GM18951 (cell line): ENCODE data around the gene NACAD.

Source experiments
- POLR2A ChIP-seq: IDR thresholded peaks from 4 replicates; pipeline ENCODE4 v1.6.1; 2011; ENCODE audit warnings: mild to moderate bottlenecking; ENCODE audit not compliant: insufficient read length, insufficient read depth; ENCODE audit errors: extremely low read depth
- in situ Hi-C: fragments of 300-500 bp; cut with MboI; formaldehyde crosslinking; loops from one replicate; pipeline ENCODE4 v1.12.0; 2022; ENCODE audit warnings: low sequenced_read_pairs, mixed read lengths, inconsistent platforms; ENCODE audit not compliant: unreplicated experiment

The NACAD gene

DNA sequence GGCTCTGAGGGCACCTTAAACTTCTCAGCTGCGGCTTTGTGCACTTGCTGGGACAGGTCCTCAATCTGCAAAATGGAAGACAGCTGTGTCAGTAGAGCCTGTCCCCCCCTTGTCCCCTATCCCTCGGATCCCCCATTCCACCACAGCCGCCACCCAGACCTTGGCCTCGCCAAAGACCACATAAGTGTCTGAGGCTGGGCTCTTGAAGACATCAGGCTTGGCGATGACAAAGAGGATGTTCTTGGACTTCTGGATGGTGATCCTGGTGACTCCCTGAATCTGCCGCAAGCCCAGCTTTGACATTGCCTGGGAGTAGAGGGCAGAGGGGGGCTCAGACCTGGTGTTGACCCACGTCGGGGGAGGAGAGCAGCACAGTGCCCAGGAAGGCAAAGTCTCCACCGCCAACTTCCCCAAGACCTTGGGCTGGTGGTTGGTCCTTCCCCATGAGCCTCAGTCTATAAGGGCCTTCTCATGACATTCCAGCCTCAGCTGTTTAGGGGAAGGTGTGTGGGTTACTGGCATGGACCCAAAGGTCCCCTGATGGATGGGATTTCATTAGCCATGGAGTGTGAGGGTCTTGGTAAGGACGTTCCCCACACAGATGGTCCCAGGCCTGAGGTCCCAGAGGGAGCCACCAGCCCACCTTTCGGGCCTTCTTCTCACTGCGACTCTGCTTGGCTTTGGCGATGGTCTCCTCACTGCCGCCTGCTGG is 7.7 kb downstream of the NACAD start:
- in situ Hi-C loops = no loop called here
- TF ChIP-seq POLR2A = no peak

DNA sequence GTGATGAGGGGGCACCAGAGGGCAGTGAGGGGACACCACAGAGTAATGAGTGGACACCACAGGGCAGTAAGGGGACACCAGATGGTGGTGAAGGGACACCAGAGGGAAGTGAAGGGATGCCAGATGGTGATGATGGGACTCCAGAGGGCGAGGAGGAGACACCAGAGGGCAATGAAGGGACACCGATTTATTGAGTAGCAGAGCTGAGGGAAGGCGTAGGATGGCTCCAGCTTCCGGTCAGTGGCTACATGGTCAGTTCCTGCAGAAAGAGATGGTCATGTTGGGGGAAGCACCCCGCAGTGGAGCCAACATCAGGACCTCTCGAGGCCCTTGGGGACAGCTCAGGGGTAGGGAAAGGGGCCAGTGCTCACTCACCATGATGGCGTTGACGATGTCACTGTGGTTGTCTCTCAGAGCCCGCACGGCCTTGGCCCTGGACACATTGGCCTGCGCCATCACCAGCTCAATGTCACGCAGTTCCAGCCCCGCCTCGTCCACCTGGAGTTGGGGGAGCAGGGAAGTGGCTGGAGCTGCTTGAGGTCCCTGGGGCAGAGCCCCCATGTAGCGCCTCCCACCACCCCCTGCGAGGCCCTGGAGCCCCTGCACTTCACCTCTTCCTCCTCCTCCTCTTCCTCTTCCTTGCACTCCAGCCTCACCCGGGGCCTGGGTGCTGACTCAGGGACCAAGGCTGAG is 8.4 kb downstream of the NACAD start:
- no peak for TF ChIP-seq POLR2A
- in situ Hi-C loops = no loop called here

- in situ Hi-C loops = no loop called here
- peak; percentile 15 for TF ChIP-seq POLR2A
Measured at GRCh38 chr7:45078125-45078681, 10.6 kb downstream of the NACAD start.

DNA sequence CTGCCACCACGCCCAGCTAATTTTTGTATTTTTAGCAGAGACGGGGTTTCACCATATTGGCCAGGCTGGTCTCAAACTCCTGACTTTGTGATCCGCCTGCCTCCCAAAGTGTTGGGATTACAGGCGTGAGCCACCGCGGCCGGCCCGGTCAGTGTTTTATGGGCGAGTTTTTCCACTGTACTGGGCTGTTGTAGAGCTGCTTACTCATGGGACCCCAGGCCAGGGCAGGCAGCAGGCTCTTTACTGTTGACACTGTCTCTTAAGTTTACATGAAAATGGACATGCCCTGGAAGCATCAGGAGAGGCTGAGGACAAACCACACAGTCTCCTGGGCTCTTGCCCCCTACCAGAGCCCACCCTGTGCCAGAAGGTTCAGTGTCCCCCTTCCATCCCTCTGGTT is 11.2 kb downstream of the NACAD start:
- TF ChIP-seq POLR2A = no peak

DNA sequence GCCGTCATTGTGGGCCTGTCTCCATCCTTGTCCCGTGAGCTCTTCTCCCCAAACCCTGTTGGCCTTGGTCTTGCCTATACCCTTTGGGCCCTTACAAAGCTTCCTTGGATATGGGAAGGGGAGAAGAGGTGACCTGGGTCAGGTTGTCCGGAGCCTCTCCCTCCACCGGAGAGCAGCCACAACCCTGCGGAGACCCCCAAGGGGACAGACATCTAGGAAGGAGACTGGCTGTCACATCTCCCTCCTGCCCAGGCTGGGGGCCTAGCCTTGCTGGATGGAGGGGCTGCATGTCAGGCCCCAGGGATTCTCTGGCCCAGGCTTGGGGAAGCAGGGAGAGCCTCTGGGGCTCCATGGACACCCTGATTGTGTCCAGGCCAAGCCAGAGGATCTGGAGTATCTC is 11.8 kb downstream of the NACAD start:
- in situ Hi-C loops = no loop called here
- TF ChIP-seq POLR2A = no peak

More for the DNA sequence above, 11.2 kb downstream of the NACAD start:
- in situ Hi-C loops = no loop called here

GRCh38 chr7:45075871-45076796 is 12.6 kb downstream of the NACAD start:
- in situ Hi-C loops = no loop called here
- TF ChIP-seq POLR2A = peak; percentile 0

DNA sequence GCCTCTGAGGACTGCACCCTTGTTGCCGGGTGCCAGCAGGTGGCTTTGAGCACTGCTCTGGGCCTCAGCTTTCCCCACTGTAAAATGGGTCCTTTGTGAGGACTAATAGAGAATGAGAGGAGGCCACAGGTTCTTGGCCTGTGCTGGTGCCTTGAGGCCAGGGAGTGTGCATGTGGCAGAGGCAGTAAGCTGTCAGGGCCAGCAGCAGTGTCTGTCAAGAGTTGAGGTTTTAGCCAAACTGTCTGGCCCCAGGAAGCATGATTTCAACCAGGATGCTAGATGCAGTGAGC is 13.5 kb downstream of the NACAD start:
- in situ Hi-C loops = no loop called here
- no peak for TF ChIP-seq POLR2A

- in situ Hi-C loops = no loop called here
- TF ChIP-seq POLR2A = no peak
Measured at GRCh38 chr7:45074528-45075354, 14.0 kb downstream of the NACAD start.

- TF ChIP-seq POLR2A = no peak
Measured at GRCh38 chr7:45073786-45074527, 14.8 kb downstream of the NACAD start.

GRCh38 chr7:45073031-45073785 is 15.6 kb downstream of the NACAD start:
- in situ Hi-C loops = no loop called here
- TF ChIP-seq POLR2A = no peak

More at GRCh38 chr7:45073786-45074527, 14.8 kb downstream of the NACAD start:
- in situ Hi-C loops = no loop called here
